Caco-2 (cell line): ENCODE results near the gene NLGN2. TPM values are rescaled to one million over a fixed set of nuclear protein-coding genes. Genes with fewer than 3 reads are reported as not detected.

Source experiments
- BruUV-seq: library from RNA; stranded (reverse); fragments of 400-500 nt; replicated peaks from 2 replicates; lab custom pipeline; 2021; lab: Mats Ljungman, UMichigan
- CTCF ChIA-PET: fragments of 300-600 bp; sonication (Branson Sonifier 250); formaldehyde crosslinking; loops from one replicate; lab custom pipeline; 2022; ENCODE audit warnings: antibody characterized with exemption; lab: Charles Lee
- POLR2A ChIA-PET: fragments of 300-600 bp; sonication (Branson Sonifier 250); formaldehyde crosslinking; loops from one replicate; lab custom pipeline; 2022; ENCODE audit warnings: antibody characterized with exemption; lab: Charles Lee
- DNase-seq, 2 experiments: peaks; one replicate each; pipeline versions ENCODE4 v3.0.0 to v3.0.0-alpha.2; 2020 to 2022
- H3K27me3 ChIP-seq: replicated peaks from 2 replicates; pipeline ENCODE4 v1.6.0; 2011; ENCODE audit warnings: low read length; ENCODE audit not compliant: control insufficient read depth, insufficient read depth
- H3K36me3 ChIP-seq: 2 replicates; pipeline ENCODE4 v1.5.1; 2011; ENCODE audit warnings: low read length; ENCODE audit not compliant: control insufficient read depth, insufficient read depth
- H3K4me1 ChIP-seq: fragments of 250-450 bp; sonication (Bioruptor Pico); 2 replicates; pipeline ENCODE4 v1.5.1; 2020; ENCODE audit warnings: mild to moderate bottlenecking
- H3K4me3 ChIP-seq: 2 replicates; pipeline ENCODE4 v1.5.1; 2011; ENCODE audit warnings: low read depth, mild to moderate bottlenecking, control low read depth, low read length
- H3K9me3 ChIP-seq: fragments of 250-450 bp; sonication (Bioruptor Pico); 2 replicates; pipeline ENCODE4 v1.5.1; 2020; ENCODE audit warnings: mild to moderate bottlenecking, moderate library complexity
- H3K27ac Mint-ChIP-seq: one replicate; pipeline ENCODE4 v1.8.0; 2022; ENCODE audit warnings: mixed read lengths; ENCODE audit not compliant: unreplicated experiment
- H3K27me3 Mint-ChIP-seq: one replicate; pipeline ENCODE4 v1.8.0; 2022; ENCODE audit warnings: mixed read lengths; ENCODE audit not compliant: insufficient read depth, unreplicated experiment
- H3K36me3 Mint-ChIP-seq: one replicate; pipeline ENCODE4 v1.8.0; 2022; ENCODE audit warnings: mild to moderate bottlenecking, mixed read lengths; ENCODE audit not compliant: insufficient read depth, unreplicated experiment
- H3K4me1 Mint-ChIP-seq: one replicate; pipeline ENCODE4 v1.8.0; 2022; ENCODE audit warnings: low read depth, mixed read lengths; ENCODE audit not compliant: unreplicated experiment
- H3K4me3 Mint-ChIP-seq: one replicate; pipeline ENCODE4 v1.8.0; 2022; ENCODE audit warnings: mild to moderate bottlenecking, moderate library complexity, mixed read lengths; ENCODE audit not compliant: unreplicated experiment
- H3K9me3 Mint-ChIP-seq: one replicate; pipeline ENCODE4 v1.8.0; 2022; ENCODE audit warnings: mixed read lengths; ENCODE audit not compliant: unreplicated experiment
- CTCF ChIP-seq, 2 experiments: fragments of 200-600 bp in 1 of 2; IDR thresholded peaks; 1 replicate in 1 of 2; 2 replicates in 1 of 2; pipeline versions ENCODE4 v1.5.1 to v1.8.0; 2011 to 2022; ENCODE audit warnings: antibody characterized with exemption in 1 of 2, control low read depth in 1 of 2, inconsistent platforms in 1 of 2, low read depth in 1 of 2, low read length in 1 of 2, mild to moderate bottlenecking in 1 of 2, moderate library complexity in 1 of 2; ENCODE audit not compliant: insufficient read depth in 1 of 2, severe bottlenecking in 1 of 2, unreplicated experiment in 1 of 2
- intact Hi-C: fragments of 100-400 bp; cut with micrococcal nuclease; formaldehyde crosslinking; loops from one replicate; pipeline ENCODE4 v1.10.0; 2022; ENCODE audit not compliant: unreplicated experiment
- total RNA-seq: library from RNA; stranded (reverse); gene quantifications from 2 replicates; pipeline ENCODE4 v1.2.3, GENCODE V29; 2022

NLGN2 gene
- total RNA-seq, 1 experiment from 2014 or later = 12.6 TPM

- no peaks in the 10 kb centered on the region for H3K9me3 ChIP-seq
- no peak overlapping the region for H3K4me3 Mint-ChIP-seq
- TF ChIP-seq CTCF (IDR thresholded peaks at IDR 0.05; ENCODE audit: insufficient read depth in 1 of 2, low read depth in 1 of 2, low read length in 1 of 2, severe bottlenecking in 1 of 2, unreplicated experiment in 1 of 2) = no peak
- peaks cover 8% of the 10 kb centered on the region for H3K36me3 Mint-ChIP-seq
- H3K9me3 Mint-ChIP-seq = no peaks in the 10 kb centered on the region
- H3K27me3 Mint-ChIP-seq = no peaks in the 10 kb centered on the region
- no peak for DNase-seq
- peaks cover 6% of the 10 kb centered on the region for H3K4me1 Mint-ChIP-seq
- H3K4me3 ChIP-seq = no peak overlapping the region
- H3K27me3 ChIP-seq = no peaks in the 10 kb centered on the region
- H3K36me3 ChIP-seq = no peaks in the 10 kb centered on the region
- POLR2A ChIA-PET = no interaction called here
- no peak overlapping the region for H3K27ac Mint-ChIP-seq
- intact Hi-C loops = no loop called here
- no TSS peak for BruUV-seq
- H3K4me1 ChIP-seq = no peaks in the 10 kb centered on the region
- CTCF ChIA-PET = no interaction called here
Measured at GRCh38 chr17:7441266-7441665, 33.6 kb downstream of the NLGN2 start.

- H3K4me3 ChIP-seq = no peak overlapping the region
- no peaks in the 10 kb centered on the region for H3K36me3 ChIP-seq
- Mint-ChIP-seq H3K27ac (no peak overlapping the region), H3K4me3 (no peak overlapping the region), H3K27me3 (no peaks in the 10 kb centered on the region), H3K9me3 (no peaks in the 10 kb centered on the region), H3K4me1 (peaks cover 6% of the 10 kb centered on the region), H3K36me3 (no peaks in the 10 kb centered on the region)
- DNase-seq = no peak
- H3K9me3 ChIP-seq = no peaks in the 10 kb centered on the region
- H3K4me1 ChIP-seq = no peaks in the 10 kb centered on the region
- H3K27me3 ChIP-seq = no peaks in the 10 kb centered on the region
- BruUV-seq = no TSS peak
- ChIA-PET POLR2A (no interaction called here), CTCF (no interaction called here)
- intact Hi-C loops = no loop called here
- TF ChIP-seq CTCF (IDR thresholded peaks at IDR 0.05; ENCODE audit: insufficient read depth in 1 of 2, low read depth in 1 of 2, low read length in 1 of 2, severe bottlenecking in 1 of 2, unreplicated experiment in 1 of 2) = no peak
Measured at GRCh38 chr17:7442142-7442541, 34.5 kb downstream of the NLGN2 start.

- H3K27me3 Mint-ChIP-seq = peaks cover 3% of the 10 kb centered on the region
- DNase-seq = no peak
- H3K9me3 Mint-ChIP-seq = no peaks in the 10 kb centered on the region
- Histone ChIP-seq H3K9me3 (no peaks in the 10 kb centered on the region), H3K4me3 (no peak overlapping the region), H3K36me3 (no peaks in the 10 kb centered on the region), H3K27me3 (no peaks in the 10 kb centered on the region), H3K4me1 (no peaks in the 10 kb centered on the region)
- no peaks in the 10 kb centered on the region for H3K4me1 Mint-ChIP-seq
- CTCF ChIA-PET = interaction anchor here (0.8 kb wide), 1 partner anchor 23 kb away, joined by 3 read pairs; no protein-coding TSS in a partner anchor
- POLR2A ChIA-PET = no interaction called here
- no peak for TF ChIP-seq CTCF (IDR thresholded peaks at IDR 0.05; ENCODE audit: insufficient read depth in 1 of 2, low read depth in 1 of 2, low read length in 1 of 2, severe bottlenecking in 1 of 2, unreplicated experiment in 1 of 2)
- intact Hi-C loops = no loop called here
- H3K36me3 Mint-ChIP-seq = no peaks in the 10 kb centered on the region
- no peak overlapping the region for H3K4me3 Mint-ChIP-seq
- no peak overlapping the region for H3K27ac Mint-ChIP-seq
- no TSS peak for BruUV-seq
Measured at GRCh38 chr17:7443499-7444485, 36.1 kb downstream of the NLGN2 start.
